C4-2B (cell line): Measurements from ENCODE around the gene RABGGTA.

Experiments used
- ZFX ChIP-seq: fragments of 450-650 bp; IDR thresholded peaks from 2 replicates; pipeline ENCODE4 v1.6.1; 2017
- TF ChIP-seq, protein P1 (sequence below): fragments of 450-650 bp; conservative IDR thresholded peaks from 2 replicates; pipeline ENCODE4 v1.5.1; 2017; ENCODE audit warnings: mild to moderate bottlenecking

DNA sequence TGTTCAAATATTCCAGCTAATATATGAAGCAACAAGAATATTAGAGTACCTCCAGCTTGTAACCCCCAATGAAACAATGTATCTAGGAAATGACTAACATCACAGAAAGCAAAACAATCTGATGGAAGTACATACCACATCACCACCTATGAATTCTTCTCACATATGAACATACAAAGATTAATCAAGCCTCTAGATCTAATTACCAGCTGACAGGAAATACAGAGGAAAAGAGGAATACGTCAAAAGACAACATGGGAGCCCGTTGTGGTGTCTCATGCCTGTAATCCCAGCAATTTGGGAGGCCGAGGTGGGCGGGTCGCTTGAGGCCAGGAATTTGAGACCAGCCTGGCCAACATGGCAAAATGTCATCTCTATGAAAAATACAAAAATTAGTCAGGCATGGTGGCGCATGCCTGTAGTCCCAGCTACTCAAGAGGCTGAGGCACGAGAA lies 46.8 kb downstream of the RABGGTA start:
- TF ChIP-seq, protein P1, sequence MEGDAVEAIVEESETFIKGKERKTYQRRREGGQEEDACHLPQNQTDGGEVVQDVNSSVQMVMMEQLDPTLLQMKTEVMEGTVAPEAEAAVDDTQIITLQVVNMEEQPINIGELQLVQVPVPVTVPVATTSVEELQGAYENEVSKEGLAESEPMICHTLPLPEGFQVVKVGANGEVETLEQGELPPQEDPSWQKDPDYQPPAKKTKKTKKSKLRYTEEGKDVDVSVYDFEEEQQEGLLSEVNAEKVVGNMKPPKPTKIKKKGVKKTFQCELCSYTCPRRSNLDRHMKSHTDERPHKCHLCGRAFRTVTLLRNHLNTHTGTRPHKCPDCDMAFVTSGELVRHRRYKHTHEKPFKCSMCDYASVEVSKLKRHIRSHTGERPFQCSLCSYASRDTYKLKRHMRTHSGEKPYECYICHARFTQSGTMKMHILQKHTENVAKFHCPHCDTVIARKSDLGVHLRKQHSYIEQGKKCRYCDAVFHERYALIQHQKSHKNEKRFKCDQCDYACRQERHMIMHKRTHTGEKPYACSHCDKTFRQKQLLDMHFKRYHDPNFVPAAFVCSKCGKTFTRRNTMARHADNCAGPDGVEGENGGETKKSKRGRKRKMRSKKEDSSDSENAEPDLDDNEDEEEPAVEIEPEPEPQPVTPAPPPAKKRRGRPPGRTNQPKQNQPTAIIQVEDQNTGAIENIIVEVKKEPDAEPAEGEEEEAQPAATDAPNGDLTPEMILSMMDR: no peak
- TF ChIP-seq ZFX: no peak
